Stimulated activated naive CD8-positive, alpha-beta T cell treated with anti-CD3 and anti-CD28 coated beads, Interleukin-15, amount 100 ng/mL, for 72 hours (primary cell): Measurements from ENCODE around the gene SH3BP1.
"Not testable (repeated sequence)": the region's sequence is repeated elsewhere in the genome, so short reads cannot be mapped to it uniquely, and the experiment has no call there.

Source experiments
- ATAC-seq: fragments of 150-1000 bp; cut with Tn5 transposase; 2 replicates; pipeline ENCODE4 v1.10.0; 2021; ENCODE audit warnings: mild to moderate bottlenecking, moderate library complexity
- DNase-seq, 2 donors: peaks; one replicate each; pipeline ENCODE4 v3.0.0; 2021 to 2022
- H3K27ac Mint-ChIP-seq, 2 donors: one replicate each; pipeline ENCODE4 v1.8.0; 2022; ENCODE audit warnings: mild to moderate bottlenecking in 2 of 2, mixed read lengths in 2 of 2, moderate library complexity in 2 of 2
- H3K27me3 Mint-ChIP-seq: one replicate; pipeline ENCODE4 v1.8.0; 2022; ENCODE audit warnings: mixed read lengths
- H3K4me1 Mint-ChIP-seq: one replicate; pipeline ENCODE4 v1.8.0; 2022; ENCODE audit warnings: mild to moderate bottlenecking, mixed read lengths
- H3K4me3 Mint-ChIP-seq, 2 donors: one replicate each; pipeline ENCODE4 v1.8.0; 2022; ENCODE audit warnings: mild to moderate bottlenecking in 2 of 2, mixed read lengths in 2 of 2, moderate library complexity in 1 of 2
- H3K9me3 Mint-ChIP-seq, 2 donors: one replicate each; pipeline ENCODE4 v1.8.0; 2022; ENCODE audit warnings: mixed read lengths in 2 of 2

Gene SH3BP1

DNA sequence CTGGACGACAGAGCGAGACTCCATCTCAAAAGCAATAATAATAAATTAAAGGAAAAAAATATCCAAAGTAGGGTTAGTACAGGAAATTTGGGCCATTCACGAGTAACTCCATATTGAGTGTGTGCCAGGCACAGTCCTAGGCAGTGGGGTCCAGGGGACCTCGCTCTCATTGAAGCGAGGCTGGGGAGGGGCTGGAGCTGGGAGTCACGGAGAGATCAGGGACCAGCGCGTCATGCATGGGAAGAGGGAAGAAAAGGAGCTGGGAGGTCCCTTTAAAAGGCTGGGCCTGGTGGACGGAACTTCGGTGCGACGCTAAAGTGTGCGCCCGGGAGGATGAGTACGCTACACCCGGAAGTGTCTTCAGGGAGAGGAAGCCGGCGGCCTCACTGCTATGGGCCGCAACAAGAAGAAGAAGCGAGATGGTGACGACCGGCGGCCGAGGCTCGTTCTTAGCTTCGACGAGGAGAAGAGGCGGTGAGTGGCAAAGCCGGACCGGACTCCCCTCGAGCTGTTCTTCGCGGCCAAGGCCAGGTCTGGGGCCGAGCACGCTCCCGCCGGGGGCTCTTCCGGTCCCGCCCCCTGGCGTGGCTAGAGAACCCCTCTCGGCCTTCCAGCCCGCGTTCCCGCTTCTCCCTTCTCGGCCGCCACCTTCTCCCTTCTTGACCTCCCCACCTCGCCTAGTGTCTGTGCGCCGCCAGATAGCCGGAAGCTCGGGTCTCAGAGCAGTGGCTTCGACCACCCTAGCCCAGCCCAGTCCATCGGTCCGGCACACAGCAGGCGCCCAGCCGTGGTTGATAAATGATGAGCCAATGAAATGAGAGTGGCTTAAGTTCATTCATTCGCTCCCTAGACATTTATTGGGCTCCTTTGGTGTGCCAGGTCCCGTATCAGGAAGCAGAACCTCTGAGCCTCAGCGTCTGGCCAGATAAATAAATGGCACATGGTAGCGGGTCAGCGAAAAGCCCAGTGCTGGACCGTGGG, 46.8 kb downstream of the SH3BP1 start, which contains the start of gene NOL12:
Gene NOL12 (plus strand): TSS at position 342 of the 981 bp plus-strand sequence. CDS start 50 bp downstream, at position 392.
- DNase-seq: peak; percentile 81 to 82
- H3K4me1 Mint-ChIP-seq: peaks cover 41% of the 10 kb centered on the region
- peak; percentile 93 for ATAC-seq
- H3K27ac Mint-ChIP-seq: peak within 1 kb of the TSS; percentile 96 to 97
- H3K9me3 Mint-ChIP-seq: no peaks in the 10 kb centered on the region
- H3K27me3 Mint-ChIP-seq: no peaks in the 10 kb centered on the region
- peak within 1 kb of the TSS; percentile 98 to 99 for H3K4me3 Mint-ChIP-seq

DNA sequence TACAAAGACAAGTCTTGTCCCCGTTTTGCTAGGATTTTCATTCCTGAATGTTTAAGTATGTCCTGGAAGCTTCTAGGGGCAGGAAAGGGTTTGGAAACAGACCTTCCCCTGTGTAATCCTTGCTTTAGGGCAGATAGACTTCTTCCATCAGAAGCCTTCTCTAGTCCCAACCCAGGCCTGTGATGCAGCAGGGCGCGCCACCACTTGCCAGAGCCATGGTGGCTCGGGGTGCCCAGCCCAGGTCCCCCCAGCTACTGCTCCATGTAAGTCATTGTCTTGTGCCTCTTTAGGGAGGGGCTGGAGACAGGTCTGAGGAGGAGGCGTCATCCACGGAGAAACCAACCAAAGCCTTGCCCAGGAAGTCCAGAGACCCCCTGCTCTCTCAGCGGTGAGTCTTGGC, 50.9 kb downstream of the SH3BP1 start:
- Mint-ChIP-seq H3K9me3 (no peaks in the 10 kb centered on the region), H3K4me3 (no peak overlapping the region), H3K27ac (no peak overlapping the region), H3K27me3 (no peaks in the 10 kb centered on the region), H3K4me1 (peaks cover 35% of the 10 kb centered on the region)
- no peak for ATAC-seq
- DNase-seq: no peak

DNA sequence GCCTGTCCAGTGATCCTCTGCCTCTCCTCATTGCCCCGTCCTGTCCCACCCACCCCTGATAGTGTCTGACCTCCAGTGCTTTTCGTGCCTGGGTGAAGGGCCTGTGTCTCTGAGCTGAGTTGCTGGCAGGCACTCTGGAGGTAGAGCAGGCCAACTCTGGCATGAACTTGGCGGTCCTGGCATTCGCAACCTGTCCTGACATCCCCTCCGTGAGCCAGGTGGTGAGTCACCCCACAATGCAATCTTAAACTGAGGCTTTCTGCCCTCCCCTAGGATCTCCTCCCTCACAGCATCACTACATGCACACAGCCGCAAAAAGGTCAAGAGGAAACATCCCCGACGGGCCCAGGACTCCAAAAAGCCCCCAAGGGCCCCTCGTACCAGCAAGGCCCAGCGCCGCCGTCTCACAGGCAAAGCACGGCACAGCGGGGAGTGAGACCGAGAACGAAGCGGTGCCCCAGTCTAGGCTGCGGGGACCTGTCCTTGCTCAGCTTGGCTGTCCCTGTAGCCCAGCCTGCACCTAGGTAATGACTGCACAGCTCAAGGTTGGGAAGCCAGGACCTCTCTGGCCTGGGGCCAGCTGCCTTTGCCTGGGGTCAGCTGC, 51.5 kb downstream of the SH3BP1 start:
- peaks cover 35% of the 10 kb centered on the region for H3K4me1 Mint-ChIP-seq
- no peaks in the 10 kb centered on the region for H3K27me3 Mint-ChIP-seq
- H3K27ac Mint-ChIP-seq: no peak overlapping the region
- no peak for ATAC-seq
- no peaks in the 10 kb centered on the region for H3K9me3 Mint-ChIP-seq
- DNase-seq: no peak
- no peak overlapping the region for H3K4me3 Mint-ChIP-seq

DNA sequence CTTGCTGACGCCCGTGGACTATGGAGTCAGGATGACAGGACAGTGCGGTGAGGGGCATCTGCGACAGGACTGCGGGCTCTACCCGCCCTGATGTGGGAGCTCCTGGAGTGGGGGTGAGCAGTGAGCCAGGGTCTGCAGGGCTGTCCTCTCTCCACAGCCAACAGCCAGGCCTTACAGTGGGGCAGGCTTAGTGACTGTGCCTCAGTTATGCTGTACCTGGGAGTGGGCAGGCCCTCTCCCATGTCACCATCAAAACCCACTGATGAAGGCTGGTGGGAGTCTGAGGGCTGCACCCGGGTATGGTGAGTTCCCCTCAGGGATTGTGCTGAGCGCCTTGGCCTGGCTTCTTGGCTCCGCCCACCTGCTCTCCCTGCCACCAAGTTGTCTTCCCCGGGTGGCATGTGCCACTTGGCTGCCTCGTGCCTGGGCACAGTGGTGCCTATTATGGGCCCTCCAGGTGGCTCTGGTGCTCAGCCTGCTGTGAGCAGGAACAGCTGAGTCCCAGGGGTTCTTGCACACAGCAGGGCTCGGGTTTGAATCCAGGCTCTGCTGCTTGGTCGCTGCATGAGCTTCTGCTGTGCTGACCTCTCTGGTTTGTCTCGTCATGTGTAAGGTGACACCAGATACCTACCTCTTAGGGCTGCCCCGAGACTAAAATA, 53.3 kb downstream of the SH3BP1 start:
- no peak overlapping the region for H3K27ac Mint-ChIP-seq
- no peaks in the 10 kb centered on the region for H3K9me3 Mint-ChIP-seq
- H3K4me1 Mint-ChIP-seq: peaks cover 31% of the 10 kb centered on the region
- no peak overlapping the region for H3K4me3 Mint-ChIP-seq
- DNase-seq (no peak), ATAC-seq (no peak)
- H3K27me3 Mint-ChIP-seq: no peaks in the 10 kb centered on the region

DNA sequence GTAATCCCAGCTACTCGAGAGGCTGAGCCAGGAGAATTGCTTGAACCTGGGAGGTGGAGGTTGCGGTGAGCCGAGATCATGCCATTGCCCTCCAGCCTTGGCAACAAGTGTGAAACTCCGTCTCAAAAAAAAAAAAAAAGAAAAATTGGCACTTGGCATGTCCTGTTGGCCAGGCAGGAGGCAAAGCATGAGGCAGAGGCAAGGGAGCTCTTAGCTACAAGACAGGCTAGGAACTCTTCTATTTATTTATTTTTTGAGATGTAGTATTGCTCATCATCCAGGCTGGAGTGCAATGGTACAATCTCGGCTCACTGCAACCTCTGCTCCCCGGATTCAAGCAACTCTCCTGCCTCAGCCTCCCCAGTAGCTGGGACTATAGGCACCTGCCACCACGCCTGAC, 54.7 kb downstream of the SH3BP1 start:
- not testable (repeated sequence) for H3K9me3 Mint-ChIP-seq, H3K27me3 Mint-ChIP-seq, H3K27ac Mint-ChIP-seq, ATAC-seq, H3K4me3 Mint-ChIP-seq, DNase-seq
- peaks cover 21% of the 10 kb centered on the region for H3K4me1 Mint-ChIP-seq

DNA sequence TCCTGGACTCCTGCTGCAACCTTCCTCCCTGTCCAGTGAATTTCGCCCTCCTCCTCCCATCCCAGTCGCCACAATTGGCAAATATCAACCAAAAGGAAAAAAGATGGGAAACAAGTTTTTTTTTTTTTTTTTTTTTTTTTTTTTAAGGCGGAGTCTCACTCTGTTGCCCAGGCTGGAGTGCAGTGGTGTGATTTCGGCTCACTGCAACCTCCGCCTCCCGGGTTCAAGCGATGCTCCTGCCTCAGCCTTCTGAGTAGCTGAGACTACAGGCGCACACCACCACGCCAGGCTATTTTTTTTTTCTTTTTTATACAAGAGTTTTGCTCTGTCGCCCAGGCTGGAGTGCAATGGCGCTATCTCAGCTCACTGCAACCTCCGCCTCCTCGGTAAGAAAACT, 56.8 kb downstream of the SH3BP1 start:
- not testable (repeated sequence) for H3K9me3 Mint-ChIP-seq, DNase-seq, H3K27me3 Mint-ChIP-seq, H3K27ac Mint-ChIP-seq
- Mint-ChIP-seq H3K4me3 (peak overlapping the region; percentile 44 to 78), H3K4me1 (peaks cover 21% of the 10 kb centered on the region)
- ATAC-seq: peak; percentile 29

DNA sequence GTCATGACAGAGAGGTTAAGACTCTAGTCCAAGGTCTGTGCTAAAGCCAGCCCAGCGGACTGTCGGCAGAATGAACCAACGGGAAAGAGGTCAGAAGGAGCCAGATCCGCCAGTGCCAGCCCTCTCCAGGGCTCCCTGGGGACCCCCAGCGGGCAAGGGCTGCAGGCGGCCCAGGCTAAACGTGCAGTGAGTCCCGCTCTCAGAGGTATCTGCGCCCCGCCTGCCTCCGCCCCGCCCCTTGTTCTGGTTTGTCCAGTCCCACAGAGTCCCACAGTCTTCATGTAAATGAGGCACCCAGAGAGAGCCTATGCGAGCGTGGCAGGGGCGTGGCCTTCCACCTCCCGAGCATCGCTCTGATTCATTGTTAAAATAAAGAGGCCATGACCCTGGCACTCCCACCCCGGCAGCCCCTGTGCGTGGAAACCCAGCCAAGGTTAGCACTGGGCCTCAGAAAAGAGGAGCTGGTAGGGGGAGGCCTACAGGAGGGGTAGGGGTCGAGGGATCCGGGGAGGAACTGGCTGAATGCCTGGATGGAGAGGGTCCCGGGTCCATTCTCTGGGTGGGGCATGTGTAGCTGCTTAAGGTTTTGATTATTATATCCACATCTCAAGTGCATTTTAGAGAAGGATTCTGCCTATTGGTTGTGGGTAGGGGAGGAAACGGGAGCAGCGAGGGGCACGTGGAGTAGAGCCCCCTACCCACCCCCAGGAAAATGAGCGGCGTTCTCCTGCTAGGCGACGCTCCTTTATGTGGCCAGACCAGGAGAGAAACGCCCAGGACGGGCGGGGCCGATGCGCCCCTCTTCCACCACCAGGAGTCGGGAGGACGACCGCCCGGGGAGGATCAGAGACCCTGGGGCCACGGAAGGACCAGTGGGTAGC, 57.4 kb downstream of the SH3BP1 start, which contains the start of gene TRIOBP:
Gene TRIOBP (plus strand): TSS at position 392 of the 881 bp plus-strand sequence. CDS start 4,318 bp downstream, outside the sequence.
- no peaks in the 10 kb centered on the region for H3K9me3 Mint-ChIP-seq
- no peaks in the 10 kb centered on the region for H3K27me3 Mint-ChIP-seq
- peak within 1 kb of the TSS in 1 of 2 donors; percentile 58 for H3K27ac Mint-ChIP-seq
- peak within 1 kb of the TSS; percentile 44 to 78 for H3K4me3 Mint-ChIP-seq
- peaks cover 21% of the 10 kb centered on the region for H3K4me1 Mint-ChIP-seq
- DNase-seq (peak; percentile 80 to 84), ATAC-seq (peak; percentile 99)

DNA sequence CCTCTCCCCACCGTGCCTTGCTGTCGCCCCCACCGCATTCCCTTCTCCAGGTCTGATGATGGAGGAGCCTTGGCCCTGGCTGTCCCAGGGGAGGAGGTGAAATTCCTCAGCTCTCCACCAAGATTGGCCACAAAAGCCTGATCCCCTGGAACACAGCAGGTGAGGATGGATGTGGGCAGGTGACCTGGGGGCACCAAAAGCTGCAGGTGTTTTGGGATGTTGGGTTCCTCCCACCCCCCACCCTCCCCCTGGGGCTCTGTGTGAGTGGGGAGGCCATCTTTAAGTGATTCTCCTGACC, 58.0 kb downstream of the SH3BP1 start:
- no peak overlapping the region for H3K27ac Mint-ChIP-seq
- DNase-seq: no peak

DNA sequence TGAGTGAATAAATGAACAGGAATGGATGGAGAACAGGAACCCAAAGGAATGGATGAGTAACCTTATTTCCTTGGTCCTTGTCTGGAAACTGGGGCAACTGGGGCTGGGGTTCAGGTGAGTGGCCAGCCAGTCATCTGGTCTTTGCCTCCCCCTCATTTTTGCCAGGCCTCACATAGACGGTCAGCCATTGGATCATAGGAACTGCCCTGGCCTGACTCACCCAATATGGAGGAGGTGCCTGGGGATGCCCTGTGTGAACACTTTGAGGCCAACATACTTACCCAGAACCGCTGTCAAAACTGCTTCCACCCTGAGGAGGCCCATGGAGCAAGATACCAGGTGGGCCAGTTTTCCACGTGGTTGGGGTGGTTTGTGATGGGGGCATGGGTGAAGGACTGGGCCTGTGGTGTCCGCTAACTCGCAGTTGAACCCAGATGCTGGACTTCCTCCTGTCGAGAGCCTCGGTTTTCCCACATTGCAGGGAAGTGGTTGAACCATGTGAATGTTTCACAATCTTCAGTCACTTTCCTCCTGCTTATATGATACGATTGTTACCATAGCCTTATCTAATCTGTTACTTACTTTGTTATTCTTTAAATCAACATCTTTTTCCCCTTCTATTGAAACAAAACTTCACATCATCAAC, 61.8 kb downstream of the SH3BP1 start:
- Mint-ChIP-seq H3K27me3 (no peaks in the 10 kb centered on the region), H3K4me1 (peaks cover 9% of the 10 kb centered on the region), H3K4me3 (no peak overlapping the region), H3K9me3 (no peaks in the 10 kb centered on the region), H3K27ac (no peak overlapping the region)
- DNase-seq (no peak), ATAC-seq (no peak)

More for the DNA sequence above, 58.0 kb downstream of the SH3BP1 start:
- H3K4me1 Mint-ChIP-seq: peaks cover 21% of the 10 kb centered on the region
- no peak overlapping the region for H3K4me3 Mint-ChIP-seq
- no peak for ATAC-seq
- H3K27me3 Mint-ChIP-seq: no peaks in the 10 kb centered on the region
- no peaks in the 10 kb centered on the region for H3K9me3 Mint-ChIP-seq

DNA sequence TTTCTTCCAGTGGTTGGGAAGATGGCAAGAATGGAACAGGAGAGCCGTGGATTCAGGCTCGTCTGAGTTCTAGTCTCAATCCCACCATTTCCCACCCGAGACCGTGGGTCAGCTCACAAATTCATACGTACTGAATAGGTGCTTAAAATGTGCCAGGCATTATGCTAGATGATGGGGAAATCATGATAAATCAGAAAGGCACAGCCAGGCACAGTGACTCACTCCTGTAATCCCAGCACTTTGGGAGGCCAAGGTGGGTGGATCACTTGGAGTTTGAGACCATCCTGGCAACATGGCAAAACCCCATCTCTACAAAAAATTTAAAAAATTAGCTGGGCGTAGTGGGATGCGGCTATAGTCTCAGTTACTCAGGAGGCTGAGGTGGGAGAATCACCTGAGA, 64.4 kb downstream of the SH3BP1 start:
- H3K9me3 Mint-ChIP-seq: no peaks in the 10 kb centered on the region
- no peaks in the 10 kb centered on the region for H3K27me3 Mint-ChIP-seq
- H3K27ac Mint-ChIP-seq: no peak overlapping the region
- DNase-seq (no peak), ATAC-seq (no peak)
- H3K4me1 Mint-ChIP-seq: no peaks in the 10 kb centered on the region
- no peak overlapping the region for H3K4me3 Mint-ChIP-seq

DNA sequence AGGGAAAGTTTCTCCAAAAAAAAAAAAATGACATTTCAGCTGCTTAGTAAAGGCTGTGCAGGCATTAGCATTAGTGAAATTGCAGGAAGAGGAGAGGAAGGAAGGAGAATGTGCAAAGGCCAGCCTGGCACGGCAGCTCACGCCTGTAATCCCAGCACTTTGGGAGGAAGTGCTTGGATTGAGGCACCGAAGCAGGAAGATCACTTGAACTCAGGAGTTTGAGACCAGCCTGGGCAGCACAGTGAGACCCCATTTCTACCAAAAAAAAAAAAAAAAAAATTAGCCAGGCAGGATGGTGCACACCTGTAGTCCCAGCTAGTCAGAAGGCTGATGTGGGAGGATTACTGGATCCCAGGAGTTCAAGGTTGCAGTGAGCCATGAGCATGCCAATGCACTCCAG, 65.2 kb downstream of the SH3BP1 start:
- Mint-ChIP-seq H3K9me3 (no peaks in the 10 kb centered on the region), H3K4me1 (no peaks in the 10 kb centered on the region), H3K27ac (peak overlapping the region in 1 of 2 donors; percentile 31), H3K27me3 (no peaks in the 10 kb centered on the region), H3K4me3 (no peak overlapping the region)
- DNase-seq (no peak), ATAC-seq (no peak)

DNA sequence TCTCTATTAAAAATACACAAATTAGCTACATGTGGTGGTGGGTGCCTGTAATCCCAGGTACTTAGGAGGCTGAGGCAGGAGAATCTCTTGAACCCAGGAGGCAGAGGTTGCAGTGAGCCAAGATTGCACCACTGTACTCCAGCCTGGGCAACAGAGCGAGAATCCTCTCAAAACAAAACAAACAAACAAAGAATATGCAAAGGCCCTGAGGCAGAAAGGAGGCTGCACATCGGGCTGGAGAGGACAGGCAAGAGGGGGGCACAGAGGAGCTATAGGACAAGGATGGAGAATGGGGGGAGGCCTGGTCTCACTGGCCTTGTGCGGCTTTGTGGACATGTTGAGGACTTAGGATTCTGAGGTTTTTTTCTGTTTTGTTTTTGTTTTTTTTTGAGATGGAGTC, 65.7 kb downstream of the SH3BP1 start:
- H3K27me3 Mint-ChIP-seq: no peaks in the 10 kb centered on the region
- no peak overlapping the region for H3K27ac Mint-ChIP-seq
- no peaks in the 10 kb centered on the region for H3K4me1 Mint-ChIP-seq
- no peak for DNase-seq
- ATAC-seq: no peak
- no peak overlapping the region for H3K4me3 Mint-ChIP-seq
- no peaks in the 10 kb centered on the region for H3K9me3 Mint-ChIP-seq
